ENCODE data around the gene URM1.
"Not testable (repeated sequence)": the region's sequence is repeated elsewhere in the genome, so short reads cannot be mapped to it uniquely, and the experiment has no call there.

Gene URM1

DNA sequence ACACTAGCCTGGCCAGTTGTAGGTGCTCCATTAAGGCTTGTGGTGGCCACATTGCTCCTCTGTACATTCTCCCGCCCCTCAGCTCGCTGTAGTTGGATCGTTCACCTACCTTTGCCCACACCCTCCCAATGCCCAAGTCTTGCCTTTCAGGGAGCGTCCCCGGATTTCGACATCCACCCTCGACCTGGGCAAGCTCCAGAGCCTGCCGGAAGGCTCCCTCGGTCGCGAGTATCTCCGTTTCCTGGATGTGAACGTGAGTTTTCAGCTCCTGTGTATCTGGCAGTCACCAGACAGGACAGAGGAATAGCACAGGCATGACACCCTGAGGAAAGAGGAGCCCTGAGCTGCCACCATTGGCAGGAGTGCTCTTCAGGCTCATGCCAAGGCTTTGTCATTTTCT is 45.5 kb upstream of the URM1 start:
- TF ChIP-seq, protein P1, sequence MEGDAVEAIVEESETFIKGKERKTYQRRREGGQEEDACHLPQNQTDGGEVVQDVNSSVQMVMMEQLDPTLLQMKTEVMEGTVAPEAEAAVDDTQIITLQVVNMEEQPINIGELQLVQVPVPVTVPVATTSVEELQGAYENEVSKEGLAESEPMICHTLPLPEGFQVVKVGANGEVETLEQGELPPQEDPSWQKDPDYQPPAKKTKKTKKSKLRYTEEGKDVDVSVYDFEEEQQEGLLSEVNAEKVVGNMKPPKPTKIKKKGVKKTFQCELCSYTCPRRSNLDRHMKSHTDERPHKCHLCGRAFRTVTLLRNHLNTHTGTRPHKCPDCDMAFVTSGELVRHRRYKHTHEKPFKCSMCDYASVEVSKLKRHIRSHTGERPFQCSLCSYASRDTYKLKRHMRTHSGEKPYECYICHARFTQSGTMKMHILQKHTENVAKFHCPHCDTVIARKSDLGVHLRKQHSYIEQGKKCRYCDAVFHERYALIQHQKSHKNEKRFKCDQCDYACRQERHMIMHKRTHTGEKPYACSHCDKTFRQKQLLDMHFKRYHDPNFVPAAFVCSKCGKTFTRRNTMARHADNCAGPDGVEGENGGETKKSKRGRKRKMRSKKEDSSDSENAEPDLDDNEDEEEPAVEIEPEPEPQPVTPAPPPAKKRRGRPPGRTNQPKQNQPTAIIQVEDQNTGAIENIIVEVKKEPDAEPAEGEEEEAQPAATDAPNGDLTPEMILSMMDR (conservative IDR thresholded peaks at IDR 0.05; ENCODE audit: low read depth, low read length), result no peak
- no peak overlapping the region for H3K4me3 ChIP-seq (ENCODE audit: low read length)
- no peak for DNase-seq (ENCODE audit: low read depth)

DNA sequence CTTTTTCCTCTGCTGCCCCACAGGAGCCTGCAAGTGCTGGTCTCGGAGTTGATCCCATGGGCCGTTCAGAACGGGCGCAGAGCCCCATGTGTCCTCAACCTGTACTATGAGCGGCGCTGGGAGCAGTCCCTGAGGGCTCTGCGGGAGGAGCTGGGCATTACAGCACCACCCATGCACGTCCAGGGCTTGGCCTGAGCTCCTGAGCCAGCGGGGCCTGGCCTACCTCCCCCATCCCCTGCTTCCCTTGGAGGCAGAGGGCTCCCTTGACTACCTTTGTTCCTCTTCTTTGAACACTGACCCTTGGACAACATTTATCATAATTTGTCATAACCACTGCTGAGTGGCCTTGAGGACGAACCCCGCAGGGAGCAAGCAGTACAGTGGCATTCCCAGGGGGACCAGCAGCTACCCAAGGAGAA is 37.7 kb upstream of the URM1 start:
- no peak overlapping the region for H3K4me3 ChIP-seq (ENCODE audit: low read length)
- DNase-seq (ENCODE audit: low read depth), result no peak
- TF ChIP-seq, protein P1 (conservative IDR thresholded peaks at IDR 0.05; ENCODE audit: low read depth, low read length), result no peak

DNA sequence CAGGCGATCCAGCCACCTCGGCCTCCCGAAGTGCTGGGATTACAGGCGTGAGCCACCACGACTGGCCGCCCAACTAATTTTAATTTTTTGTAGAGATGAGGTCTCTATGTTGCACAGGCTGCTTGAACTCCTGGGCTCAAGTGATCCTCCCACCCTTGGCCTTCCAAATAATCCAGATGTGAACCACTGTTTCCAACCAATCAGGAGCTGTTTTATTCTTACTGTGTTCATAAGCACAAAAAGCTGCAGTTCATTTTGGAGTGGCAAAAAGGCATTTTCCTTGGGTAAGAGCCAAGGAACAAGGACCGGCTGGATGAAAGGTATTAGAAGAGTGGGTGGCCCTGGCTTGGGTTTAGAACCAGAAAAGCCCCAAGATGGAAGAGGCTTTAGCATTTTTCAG is 36.0 kb upstream of the URM1 start:
- no peak overlapping the region for H3K4me3 ChIP-seq (ENCODE audit: low read length)
- TF ChIP-seq, protein P1 (conservative IDR thresholded peaks at IDR 0.05; ENCODE audit: low read depth, low read length), result no peak
- no peak for DNase-seq (ENCODE audit: low read depth)

DNA sequence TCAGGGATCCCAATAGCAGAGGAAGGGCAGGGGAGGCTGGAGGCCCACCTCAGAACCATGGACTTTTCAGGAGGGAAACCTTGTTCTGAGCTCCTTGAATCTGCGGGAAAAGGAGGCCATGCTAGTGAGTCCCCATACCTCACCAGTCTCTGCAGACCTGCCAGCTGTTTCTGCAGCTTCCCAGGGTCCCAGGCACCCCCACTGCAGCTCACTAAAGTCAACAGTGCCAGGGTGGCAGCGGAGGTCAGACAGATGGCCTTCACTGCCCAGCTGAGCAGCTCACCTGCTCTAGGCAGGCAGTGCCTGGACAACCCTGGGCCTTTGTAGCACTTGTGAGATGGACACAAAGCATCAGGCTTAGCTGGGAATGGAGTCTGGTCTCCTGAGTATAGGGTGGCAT is 35.3 kb upstream of the URM1 start:
- TF ChIP-seq, protein P1 (conservative IDR thresholded peaks at IDR 0.05; ENCODE audit: low read depth, low read length), result no peak
- no peak for DNase-seq (ENCODE audit: low read depth)
- no peak overlapping the region for H3K4me3 ChIP-seq (ENCODE audit: low read length)

DNA sequence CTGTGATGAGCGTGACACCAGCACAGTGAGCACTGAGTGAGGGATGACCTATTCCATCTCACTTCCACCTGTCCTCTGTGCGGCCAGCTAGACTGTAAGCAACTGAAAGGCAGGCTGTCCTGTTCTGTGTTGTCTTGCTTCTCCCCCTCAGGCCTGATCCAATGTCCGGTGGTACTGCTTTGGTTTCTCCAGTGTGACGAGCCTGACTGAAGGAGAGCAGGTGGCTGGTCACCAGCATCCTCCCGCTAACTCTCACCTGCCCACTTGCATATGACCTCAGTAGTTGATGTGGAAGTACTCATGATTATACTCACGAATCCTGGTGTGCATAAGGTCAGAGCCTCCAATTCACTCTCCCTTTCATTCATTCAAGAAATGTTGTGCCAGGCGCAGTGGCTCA is 33.2 kb upstream of the URM1 start:
- no peak overlapping the region for H3K4me3 ChIP-seq (ENCODE audit: low read length)
- TF ChIP-seq, protein P1 (conservative IDR thresholded peaks at IDR 0.05; ENCODE audit: low read depth, low read length), result no peak
- DNase-seq (ENCODE audit: low read depth), result no peak

DNA sequence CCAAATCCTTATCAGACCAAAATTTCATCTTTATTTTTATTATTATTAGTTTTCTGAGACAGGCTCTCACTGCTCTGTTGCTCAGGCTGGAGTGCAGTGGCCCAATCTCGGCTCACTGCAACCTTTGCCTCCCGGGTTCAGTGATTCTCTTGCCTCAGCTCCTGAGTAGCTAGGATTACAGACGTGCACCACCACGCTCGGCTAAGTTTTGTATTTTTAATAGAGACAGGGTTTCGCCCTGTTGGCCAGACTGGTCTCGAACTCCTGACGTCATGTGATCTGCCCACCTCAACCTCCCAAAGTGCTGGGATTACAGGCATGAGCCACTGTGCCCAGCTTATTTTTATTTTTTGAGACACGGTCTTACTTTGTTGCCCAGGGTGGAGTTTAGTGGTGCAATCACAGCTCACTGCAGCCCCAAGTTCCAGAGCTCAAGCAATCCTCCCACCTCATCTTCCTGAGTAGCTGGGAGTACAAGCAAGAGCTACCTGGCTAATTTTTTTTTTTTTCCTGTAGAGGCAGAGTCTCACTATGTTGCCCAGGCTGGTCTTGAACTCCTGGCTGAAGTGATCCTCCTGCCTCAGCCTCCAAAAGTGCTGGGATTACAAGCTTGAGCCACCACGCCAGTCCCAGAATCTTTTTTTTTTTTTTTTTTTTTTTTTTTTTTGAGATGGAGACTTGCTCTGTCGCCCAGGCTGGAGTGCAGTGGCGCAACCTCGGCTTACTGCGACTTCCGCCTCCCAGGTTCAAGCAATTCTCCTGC is 32.1 kb upstream of the URM1 start:
- not testable (repeated sequence) for H3K4me3 ChIP-seq (ENCODE audit: low read length)

DNA sequence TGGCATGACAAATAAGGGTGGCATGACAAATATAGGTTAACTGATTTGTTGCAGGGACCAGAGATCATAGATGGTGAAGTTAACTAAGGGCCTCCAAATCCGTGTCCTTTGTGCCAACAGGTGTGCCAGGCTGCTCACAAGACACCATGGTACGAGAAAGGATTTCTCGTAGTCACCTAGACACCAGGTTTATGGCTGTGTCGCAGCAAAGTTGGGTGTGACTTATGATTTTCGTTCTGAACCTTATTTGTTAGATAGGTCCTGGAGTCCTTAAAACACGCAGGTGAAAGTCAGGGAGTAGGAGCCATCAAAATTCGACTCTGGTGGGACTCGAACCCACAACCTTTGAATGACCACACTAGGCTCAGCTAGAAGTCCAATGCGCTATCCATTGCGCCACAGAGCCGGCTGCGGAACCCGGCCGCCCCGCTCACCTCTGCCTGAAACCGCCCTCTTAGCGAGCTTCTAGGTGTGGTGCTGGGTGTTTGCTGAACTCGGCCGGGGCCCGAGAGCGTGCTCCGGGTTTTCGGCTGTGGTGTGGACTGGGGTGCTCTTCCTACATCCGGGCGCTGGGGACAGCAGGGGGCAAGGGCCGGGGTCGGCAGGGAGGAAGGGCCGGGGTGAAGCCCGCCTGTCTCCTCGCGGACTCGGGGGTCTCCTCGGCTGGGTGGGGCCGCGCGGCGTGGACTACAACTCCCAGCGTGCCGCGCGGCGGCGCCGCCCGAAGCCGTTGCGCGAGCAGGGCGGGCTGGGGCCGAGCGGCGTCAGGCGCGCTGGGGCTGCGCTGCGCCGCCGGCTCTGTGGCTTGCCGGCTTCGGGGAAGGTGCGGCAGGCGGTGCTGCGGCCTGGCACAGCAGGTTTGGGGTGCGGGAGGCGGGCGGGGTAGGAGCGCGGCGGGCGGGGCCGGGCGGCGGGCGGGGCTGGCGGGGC is 31.1 kb upstream of the URM1 start, which contains the start of gene SLC27A4:
SLC27A4 (plus strand) TSS at position 767 of the 930 bp plus-strand sequence. CDS start 2,606 bp downstream, outside the sequence.
- H3K4me3 ChIP-seq (ENCODE audit: low read length), result peak within 1 kb of the TSS; percentile 77
- TF ChIP-seq, protein P1 (conservative IDR thresholded peaks at IDR 0.05; ENCODE audit: low read depth, low read length), result no peak
- DNase-seq (ENCODE audit: low read depth), result no peak

More for the DNA sequence above, 32.1 kb upstream of the URM1 start:
- DNase-seq (ENCODE audit: low read depth), result not testable (repeated sequence)
